Muscle of leg (tissue), 11 donors: ENCODE results near the gene SLC66A2. TPM values are rescaled to one million over a fixed set of nuclear protein-coding genes. Genes with fewer than 3 reads are reported as not detected.

Source experiments
- DNase-seq: peaks from one replicate; pipeline ENCODE4 v3.0.0; 2013
- H3K27ac ChIP-seq: one replicate; pipeline ENCODE4 v1.5.1; 2013; ENCODE audit warnings: mild to moderate bottlenecking, low read length, control low read depth
- H3K27me3 ChIP-seq: one replicate; pipeline ENCODE4 v1.6.1; 2013; ENCODE audit warnings: low read length; ENCODE audit not compliant: control insufficient read depth, insufficient read depth
- H3K36me3 ChIP-seq: one replicate; pipeline ENCODE4 v1.6.1; 2013; ENCODE audit warnings: low read length; ENCODE audit not compliant: control insufficient read depth, insufficient read depth
- H3K4me1 ChIP-seq: one replicate; pipeline ENCODE4 v1.6.1; 2013; ENCODE audit warnings: low read length; ENCODE audit not compliant: control insufficient read depth, insufficient read depth
- H3K4me3 ChIP-seq: one replicate; pipeline ENCODE4 v1.5.1; 2013; ENCODE audit warnings: low read length, control low read depth
- H3K9me3 ChIP-seq: replicated peaks from 2 replicates; pipeline ENCODE4 v1.6.1; 2013; ENCODE audit warnings: low read depth, low read length; ENCODE audit not compliant: control insufficient read depth
- WGBS: methylation state at CpG from one replicate; pipeline ENCODE4 v1.1.5; 2013; ENCODE audit warnings: missing lambda C conversion rate; ENCODE audit not compliant: insufficient coverage; 5-methylcytosine and 5-hydroxymethylcytosine counted together
- polyA plus RNA-seq, 8 donors: library from polyadenylated mRNA; unstranded; fragments of 120-200 nt; gene quantifications; one replicate each; pipeline versions ENCODE4 v1.2.1 to v1.2.3, GENCODE V29; 2013; ENCODE audit warnings: inconsistent platforms in 1 of 8, low replicate concordance in 1 of 8; ENCODE audit not compliant: insufficient read length in 8 of 8, insufficient read depth in 1 of 8
- total RNA-seq: library from RNA; stranded (reverse); fragments of 120-200 nt; gene quantifications from one replicate; pipeline ENCODE4 v1.2.4, GENCODE V29; 2013

SLC66A2 gene
- total and polyA plus RNA-seq, 9 donors, result 23.1 to 33.7 (median 25.8) TPM

DNA sequence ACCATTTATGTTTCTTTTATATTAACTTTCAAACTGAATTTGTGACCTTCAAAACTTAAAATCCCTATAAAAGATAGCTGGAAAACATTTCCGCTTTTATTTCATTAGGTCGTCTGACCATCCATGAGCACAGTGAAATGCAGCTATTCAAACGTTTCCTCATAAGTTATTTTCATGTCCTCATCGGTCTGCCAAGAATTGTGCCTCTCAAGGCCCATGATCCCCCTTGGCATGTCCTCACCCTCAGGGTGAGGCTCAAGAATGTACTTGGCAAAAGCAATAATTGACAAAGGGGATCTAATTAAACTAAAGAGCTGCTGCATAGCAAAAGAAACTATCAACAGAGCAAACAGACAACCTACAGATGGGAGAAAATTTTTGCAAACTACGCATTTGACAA is 12.4 kb downstream of the SLC66A2 start:
- 71% methylated on average over 3 of the region's 5 CpGs for WGBS
- no peak for DNase-seq
- Histone ChIP-seq H3K27me3 (no peaks in the 10 kb centered on the region), H3K27ac (no peak overlapping the region), H3K4me3 (no peak overlapping the region), H3K36me3 (peaks cover 56% of the 10 kb centered on the region), H3K4me1 (peaks cover 6% of the 10 kb centered on the region), H3K9me3 (peaks cover 7% of the 10 kb centered on the region)

DNA sequence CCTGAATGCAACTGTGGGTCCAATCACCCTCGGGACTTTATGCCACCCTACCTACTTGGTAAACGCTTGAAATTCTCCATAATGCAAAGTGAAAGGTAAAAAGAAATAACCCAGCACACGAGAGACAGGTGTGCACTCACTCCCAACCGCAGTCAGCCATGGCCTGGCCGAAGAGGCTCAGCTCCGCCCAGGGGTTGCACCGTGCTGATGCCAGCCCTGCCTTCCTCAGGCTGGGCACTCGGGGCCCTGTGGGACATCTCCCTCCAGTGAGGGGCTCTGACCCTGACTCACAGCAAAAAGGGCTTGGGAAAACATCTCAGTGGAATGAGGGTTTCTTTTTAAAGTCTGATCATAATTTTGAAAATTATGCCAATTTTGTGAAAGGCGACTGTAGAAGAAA is 13.3 kb downstream of the SLC66A2 start:
- H3K27ac ChIP-seq, result no peak overlapping the region
- no peak for DNase-seq
- H3K27me3 ChIP-seq, result no peaks in the 10 kb centered on the region
- 97% methylated on average over 5 of the region's 9 CpGs for WGBS
- H3K4me1 ChIP-seq, result peaks cover 5% of the 10 kb centered on the region
- peaks cover 13% of the 10 kb centered on the region for H3K9me3 ChIP-seq
- H3K4me3 ChIP-seq, result no peak overlapping the region
- H3K36me3 ChIP-seq, result peaks cover 56% of the 10 kb centered on the region

DNA sequence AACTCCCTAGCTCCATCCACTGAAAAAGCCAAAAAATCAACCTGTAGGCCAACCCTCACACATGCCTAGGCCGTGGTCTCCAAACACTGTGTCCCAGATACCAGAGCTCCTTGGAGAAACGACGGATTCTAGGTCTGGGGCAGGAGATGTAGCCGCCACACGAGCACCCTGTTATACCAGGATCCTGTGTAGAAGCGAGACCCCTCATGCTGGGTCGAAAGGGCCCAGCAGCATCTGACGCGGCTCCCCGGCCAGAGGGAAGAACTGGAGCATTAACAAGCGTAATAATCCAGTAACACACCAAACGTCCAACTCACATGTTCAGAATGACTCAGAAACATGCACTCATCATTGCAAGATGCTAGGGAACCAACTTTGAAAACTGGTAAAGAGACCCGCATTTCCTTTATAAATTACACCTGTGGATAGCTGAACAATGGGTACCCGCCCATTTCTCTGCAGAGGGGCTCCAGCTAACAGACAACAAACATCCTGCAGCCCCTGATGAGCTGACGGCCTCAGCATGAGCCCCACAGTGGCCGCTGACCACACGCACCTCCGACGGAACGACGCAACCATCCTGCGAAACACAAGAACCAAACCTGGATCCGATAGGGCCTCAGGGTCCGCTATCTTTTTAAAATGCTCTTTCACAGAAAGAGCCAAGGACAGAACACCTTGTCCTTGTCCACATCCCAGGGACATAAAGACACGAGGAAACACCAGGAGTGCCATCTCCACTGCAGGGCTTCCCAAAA is 14.2 kb downstream of the SLC66A2 start:
- 92% methylated on average over 20 of the region's 25 CpGs for WGBS
- Histone ChIP-seq H3K9me3 (peaks cover 16% of the 10 kb centered on the region), H3K4me3 (no peak overlapping the region), H3K4me1 (peaks cover 2% of the 10 kb centered on the region), H3K27ac (no peak overlapping the region), H3K36me3 (peaks cover 47% of the 10 kb centered on the region), H3K27me3 (no peaks in the 10 kb centered on the region)
- DNase-seq, result no peak

DNA sequence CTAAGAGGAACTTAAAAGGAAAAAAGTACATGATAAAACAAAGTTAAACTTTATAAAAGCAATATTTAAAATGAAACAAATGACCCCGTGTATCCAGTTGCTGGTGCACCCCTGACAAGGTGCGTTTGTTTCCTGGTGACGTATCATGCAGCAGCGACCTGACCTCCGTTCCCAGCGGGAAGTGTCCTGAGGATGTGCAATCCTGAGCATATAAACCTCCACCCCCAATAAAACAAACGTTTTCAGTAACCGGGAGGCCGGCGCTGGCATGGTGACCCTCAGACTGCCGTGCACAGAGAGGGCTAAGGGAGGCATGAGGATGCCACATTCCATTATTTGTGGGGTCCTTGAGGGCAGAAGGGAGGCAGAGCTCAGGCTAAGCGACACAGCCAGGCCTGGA is 14.8 kb downstream of the SLC66A2 start:
- peaks cover 41% of the 10 kb centered on the region for H3K36me3 ChIP-seq

DNA sequence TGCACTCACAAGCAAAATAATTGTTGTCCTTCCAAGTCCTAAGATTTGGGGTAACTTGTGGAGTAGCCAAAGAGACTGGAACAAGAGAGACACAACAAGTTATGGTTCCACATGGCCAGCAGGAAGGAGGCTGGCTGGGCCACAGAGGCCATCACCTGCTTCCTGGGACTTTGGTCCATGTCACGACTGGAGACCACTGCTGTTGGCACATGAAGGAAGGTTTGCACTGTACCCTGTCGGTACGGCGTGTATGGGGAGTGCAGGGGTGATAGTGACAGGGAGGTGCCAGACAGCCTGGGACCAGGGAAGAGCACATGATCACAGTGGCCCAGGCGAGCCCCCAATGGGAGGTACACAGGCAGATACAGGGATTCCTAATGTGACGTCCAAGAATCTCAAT is 15.5 kb downstream of the SLC66A2 start:
- Histone ChIP-seq H3K9me3 (peaks cover 20% of the 10 kb centered on the region), H3K36me3 (peaks cover 36% of the 10 kb centered on the region), H3K4me3 (no peak overlapping the region), H3K4me1 (no peaks in the 10 kb centered on the region), H3K27me3 (no peaks in the 10 kb centered on the region), H3K27ac (no peak overlapping the region)
- WGBS, result 90% methylated on average over 5 of the region's 6 CpGs
- DNase-seq, result no peak

More for the DNA sequence above, 14.8 kb downstream of the SLC66A2 start:
- no peak overlapping the region for H3K27ac ChIP-seq
- peaks cover 2% of the 10 kb centered on the region for H3K4me1 ChIP-seq
- H3K9me3 ChIP-seq, result peaks cover 17% of the 10 kb centered on the region
- DNase-seq, result no peak
- no peak overlapping the region for H3K4me3 ChIP-seq
- H3K27me3 ChIP-seq, result no peaks in the 10 kb centered on the region
- 98% methylated on average over 6 of the region's 12 CpGs for WGBS

DNA sequence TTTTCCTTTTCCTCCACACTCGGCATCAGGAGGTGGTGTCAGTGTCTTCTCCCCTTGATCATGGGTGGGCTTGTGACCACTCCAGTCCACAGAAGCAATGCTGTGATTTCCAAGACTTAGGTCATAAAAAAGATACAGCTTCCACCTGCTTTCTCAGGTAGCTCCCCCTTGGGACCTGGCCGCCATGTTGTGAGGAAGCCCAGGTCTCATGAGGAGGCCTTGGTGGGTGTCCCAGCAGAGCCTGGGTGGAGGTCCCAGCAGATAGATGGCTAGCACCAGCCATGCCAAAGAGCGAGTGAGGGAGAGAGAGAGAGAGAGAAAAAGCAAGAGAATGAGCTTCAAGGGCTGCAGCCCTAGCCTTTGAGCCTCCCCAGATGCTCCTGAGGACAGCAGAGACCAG is 16.0 kb downstream of the SLC66A2 start:
- Histone ChIP-seq H3K9me3 (peaks cover 23% of the 10 kb centered on the region), H3K4me1 (no peaks in the 10 kb centered on the region), H3K27ac (no peak overlapping the region), H3K36me3 (peaks cover 33% of the 10 kb centered on the region), H3K27me3 (no peaks in the 10 kb centered on the region), H3K4me3 (no peak overlapping the region)
- no peak for DNase-seq
- WGBS, result 100% methylated on average over 1 of the region's 3 CpGs

DNA sequence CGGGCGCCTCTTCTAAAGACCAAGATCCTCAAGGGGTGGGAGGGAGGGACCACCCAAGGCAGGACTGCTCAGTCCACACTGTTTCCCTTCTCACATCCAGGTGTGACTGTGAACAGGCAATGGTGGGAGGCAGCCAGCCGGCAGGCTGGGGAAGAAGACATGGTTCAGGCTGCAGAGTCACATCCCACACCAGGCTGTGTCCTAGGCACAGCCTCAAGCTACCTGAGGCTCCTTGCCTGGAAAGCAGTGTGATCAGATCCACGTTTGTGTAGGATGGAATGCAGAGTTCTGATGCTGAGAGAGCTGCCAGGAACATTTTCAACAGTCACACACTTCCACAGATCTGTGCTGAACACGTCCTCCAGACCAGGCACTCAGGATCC is 16.4 kb downstream of the SLC66A2 start:
- Histone ChIP-seq H3K27me3 (no peaks in the 10 kb centered on the region), H3K36me3 (peaks cover 32% of the 10 kb centered on the region), H3K4me3 (no peak overlapping the region), H3K9me3 (peaks cover 28% of the 10 kb centered on the region), H3K4me1 (no peaks in the 10 kb centered on the region), H3K27ac (no peak overlapping the region)
- WGBS, result 88% methylated on average over 1 of the region's 5 CpGs
- DNase-seq, result no peak

DNA sequence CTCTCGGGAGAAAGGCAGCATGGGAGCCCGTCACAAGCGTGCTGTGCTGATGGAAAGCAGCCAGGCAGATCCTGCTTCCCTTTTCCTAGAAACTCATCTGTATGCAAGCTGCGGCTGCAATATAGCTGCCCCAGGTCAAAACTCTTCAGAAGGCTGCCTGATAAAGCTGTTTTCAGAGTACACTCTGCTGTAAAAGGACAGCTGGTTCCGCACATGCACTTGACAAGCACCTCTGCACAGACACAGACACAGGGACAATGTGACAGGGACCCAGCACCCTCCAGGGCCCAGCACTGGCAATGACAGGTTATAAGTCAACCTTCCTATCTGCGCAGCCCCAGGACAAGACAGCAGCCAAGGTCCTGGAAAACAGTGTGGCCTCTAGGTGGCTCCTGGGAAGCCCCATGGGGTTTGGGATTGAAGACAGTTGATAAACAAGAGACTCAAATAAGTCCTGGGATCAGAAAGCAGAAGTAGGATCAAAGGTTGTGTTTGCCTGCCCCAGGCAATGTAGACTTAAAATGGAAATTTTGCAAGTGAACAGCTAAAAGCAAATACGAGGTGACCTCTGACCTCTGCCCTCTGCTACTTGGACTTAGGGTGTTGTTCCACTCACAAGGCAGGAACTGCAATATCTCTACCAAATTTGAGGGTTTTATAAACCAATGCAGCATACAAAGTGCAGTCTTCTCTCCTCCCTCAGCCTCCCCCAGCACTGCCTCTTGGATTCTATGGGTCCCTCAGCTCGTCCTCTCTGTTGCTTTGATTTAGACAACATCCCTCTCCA is 16.9 kb downstream of the SLC66A2 start:
- WGBS, result 57% methylated on average over 6 of the region's 8 CpGs
- no peak overlapping the region for H3K27ac ChIP-seq
- DNase-seq, result peak; percentile 83
- no peaks in the 10 kb centered on the region for H3K4me1 ChIP-seq
- no peak overlapping the region for H3K4me3 ChIP-seq
- H3K9me3 ChIP-seq, result peaks cover 33% of the 10 kb centered on the region
- no peaks in the 10 kb centered on the region for H3K27me3 ChIP-seq
- H3K36me3 ChIP-seq, result peaks cover 32% of the 10 kb centered on the region

DNA sequence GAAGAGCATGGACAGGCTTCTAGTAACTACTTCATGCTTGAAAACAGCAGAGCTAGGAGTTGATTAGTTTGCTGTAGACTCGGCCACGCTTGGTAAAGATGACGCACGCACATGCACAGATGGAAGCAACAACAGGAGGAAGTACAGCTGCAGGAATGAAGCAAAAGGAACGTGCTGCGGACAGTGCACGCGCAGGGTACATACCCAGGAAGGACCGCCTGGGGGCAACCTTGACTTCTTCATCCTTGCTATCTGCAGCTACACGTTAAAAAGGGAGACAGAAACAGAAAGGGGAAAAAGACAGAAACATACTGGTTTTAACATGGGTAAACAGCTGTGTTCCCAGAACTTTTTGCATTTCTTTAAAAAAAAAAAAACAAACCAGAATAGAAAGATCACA is 17.7 kb downstream of the SLC66A2 start:
- Histone ChIP-seq H3K4me3 (no peak overlapping the region), H3K27ac (no peak overlapping the region), H3K4me1 (peaks cover under 1% of the 10 kb centered on the region), H3K27me3 (no peaks in the 10 kb centered on the region), H3K36me3 (peaks cover 39% of the 10 kb centered on the region), H3K9me3 (peaks cover 40% of the 10 kb centered on the region)
- DNase-seq, result peak; percentile 65
- 86% methylated on average over 8 of the region's 10 CpGs for WGBS

DNA sequence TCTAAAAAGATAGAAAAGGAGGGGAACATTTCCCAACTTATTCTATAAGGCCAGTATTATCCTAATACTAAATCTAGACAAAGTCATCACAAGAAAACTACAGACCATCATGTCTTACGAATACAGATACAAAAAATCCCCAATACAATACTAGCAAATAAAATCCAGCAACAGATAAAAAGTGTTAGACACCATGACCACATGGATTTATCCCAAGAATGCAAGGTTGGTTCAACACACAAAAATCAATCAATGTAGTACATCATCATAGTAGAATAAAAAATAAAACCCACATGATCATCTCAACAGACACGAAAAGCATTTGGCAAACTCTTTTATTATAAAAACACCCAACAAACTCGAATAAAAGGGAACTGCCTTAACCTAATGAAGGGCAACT is 18.5 kb downstream of the SLC66A2 start:
- Histone ChIP-seq H3K27me3 (no peaks in the 10 kb centered on the region), H3K9me3 (peaks cover 42% of the 10 kb centered on the region), H3K4me1 (peaks cover 9% of the 10 kb centered on the region), H3K36me3 (peaks cover 44% of the 10 kb centered on the region), H3K4me3 (no peak overlapping the region), H3K27ac (no peak overlapping the region)
- WGBS, result no CpG with 5 or more reads among the region's 3 CpGs
- DNase-seq, result no peak
